GM21526 (cell line): ENCODE data around the gene CPNE4.
A peak's percentile ranks its signal among the peaks of the same experiment; 100 is the strongest.

Source experiments
- ATAC-seq: cut with Tn5 transposase; IDR thresholded peaks from one replicate; pipeline ENCODE4 v1.9.1; 2021; ENCODE audit warnings: moderate library complexity; ENCODE audit not compliant: unreplicated experiment, low FRiP score

CPNE4 gene

DNA sequence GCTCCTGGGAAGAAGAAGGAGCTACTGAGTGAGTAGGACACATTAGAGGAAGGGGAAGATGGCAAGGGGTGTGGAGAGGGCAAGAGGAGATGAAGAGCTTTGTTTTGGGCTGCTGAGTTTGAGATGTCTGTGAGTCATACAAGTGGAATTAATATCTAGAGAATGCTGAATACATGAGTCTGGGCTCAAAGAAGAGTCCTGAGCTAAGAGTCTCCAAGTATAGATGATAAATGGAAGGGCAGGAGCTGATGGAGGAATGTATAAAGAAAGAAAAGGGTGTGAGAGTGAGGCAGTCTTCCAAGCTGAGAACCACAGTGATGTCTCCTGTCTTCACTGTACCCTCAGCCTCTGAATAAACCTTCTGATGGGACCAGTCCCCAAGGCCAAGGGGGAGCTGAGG is 326.6 kb downstream of the CPNE4 start:
- no peak for ATAC-seq

DNA sequence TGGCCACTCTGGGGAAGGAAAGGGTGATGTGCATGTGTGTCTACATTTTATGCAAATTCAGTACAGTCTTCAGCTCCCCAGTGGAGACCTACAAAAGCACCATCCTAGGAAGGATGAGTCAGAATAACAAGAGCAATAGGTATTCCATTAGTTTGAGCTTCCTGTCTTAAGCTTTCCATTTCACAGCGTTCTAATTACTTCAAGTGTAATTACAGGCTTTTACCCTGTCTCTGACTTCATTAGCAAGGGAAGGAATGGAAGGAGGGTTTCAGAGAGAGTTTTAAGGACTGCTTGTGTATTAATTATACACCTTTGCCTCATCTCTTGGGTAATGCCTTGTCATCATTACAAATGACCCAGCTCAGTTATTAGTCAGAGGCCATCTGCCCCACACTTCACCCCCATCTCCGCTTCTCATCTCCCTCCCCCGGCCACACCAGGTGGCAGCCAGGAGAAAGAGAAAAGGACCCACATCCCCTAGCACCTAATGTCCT is 329.2 kb downstream of the CPNE4 start:
- ATAC-seq, result peak; percentile 74

- no peak for ATAC-seq
Observed at GRCh38 chr3:131705099-131705498, 329.7 kb downstream of the CPNE4 start.

DNA sequence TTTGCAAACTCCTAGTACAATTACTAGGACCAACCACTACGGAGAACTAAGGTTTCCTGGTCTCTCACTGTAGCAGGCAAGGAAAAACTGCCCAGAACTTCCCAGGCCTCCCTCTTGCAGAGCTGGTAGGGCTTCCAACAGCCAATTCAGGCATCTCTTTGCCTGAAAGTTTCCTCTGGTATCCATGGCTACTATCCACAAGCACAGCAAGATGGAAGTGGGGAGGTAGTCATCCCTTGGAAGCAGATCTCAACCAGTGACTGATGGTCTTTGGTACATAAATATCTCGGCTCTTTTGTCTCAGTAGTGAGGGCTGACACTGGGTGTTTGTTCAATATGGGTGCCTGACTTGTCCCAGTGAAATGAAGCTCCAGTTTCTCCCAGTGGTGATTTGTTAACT is 330.7 kb downstream of the CPNE4 start:
- ATAC-seq, result no peak

- ATAC-seq, result no peak
Observed at GRCh38 chr3:131702146-131702545, 332.7 kb downstream of the CPNE4 start.

DNA sequence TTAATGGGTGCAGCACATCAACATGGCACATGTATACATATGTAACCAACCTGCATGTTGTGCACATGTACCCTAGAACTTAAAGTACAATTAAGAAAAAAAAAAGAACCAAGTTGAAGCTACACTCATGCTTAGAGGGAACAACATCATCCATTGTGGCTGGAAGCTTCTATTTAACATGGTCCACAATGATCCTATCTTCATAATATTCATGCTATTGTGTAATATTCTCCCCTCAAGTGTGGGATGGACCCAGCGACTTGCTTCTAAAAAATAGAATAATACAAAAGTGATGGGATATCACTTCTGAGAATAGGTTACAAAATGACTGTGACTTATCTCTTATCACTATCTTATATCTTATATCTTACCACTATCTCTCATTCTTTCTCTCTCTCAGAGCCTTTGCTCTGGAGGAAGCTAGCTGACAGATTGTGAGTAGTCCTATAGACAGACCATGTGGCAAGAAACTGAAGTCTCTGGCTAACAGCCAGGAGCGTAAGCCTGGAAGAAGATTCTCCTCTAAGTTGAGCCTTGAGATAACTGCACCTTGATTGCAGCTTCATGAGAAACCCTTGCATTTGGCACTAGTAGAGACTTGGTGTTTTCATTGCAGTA is 333.6 kb downstream of the CPNE4 start:
- ATAC-seq, result no peak

- no peak for ATAC-seq
Observed at GRCh38 chr3:131699001-131699400, 335.8 kb downstream of the CPNE4 start.

GRCh38 chr3:131694376-131694775 is 340.4 kb downstream of the CPNE4 start:
- no peak for ATAC-seq

DNA sequence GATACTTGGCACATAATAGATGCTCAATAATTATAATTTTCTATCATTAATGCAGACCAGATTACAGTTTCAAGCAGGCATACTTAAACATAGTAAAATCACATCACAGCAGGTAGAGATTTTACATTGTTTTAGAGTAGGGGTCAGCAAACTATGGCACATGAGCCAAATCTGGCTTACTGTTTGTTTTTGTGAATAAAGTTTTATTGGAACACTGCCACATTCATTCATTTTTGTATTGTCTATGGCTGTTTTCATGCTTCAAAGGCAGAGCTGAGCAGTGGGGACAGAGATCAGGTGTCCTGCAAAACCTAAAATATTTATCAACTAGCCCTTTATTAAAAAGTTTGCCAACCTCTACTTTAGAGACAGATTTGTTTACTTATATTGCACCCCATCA is 342.5 kb downstream of the CPNE4 start:
- ATAC-seq, result no peak

DNA sequence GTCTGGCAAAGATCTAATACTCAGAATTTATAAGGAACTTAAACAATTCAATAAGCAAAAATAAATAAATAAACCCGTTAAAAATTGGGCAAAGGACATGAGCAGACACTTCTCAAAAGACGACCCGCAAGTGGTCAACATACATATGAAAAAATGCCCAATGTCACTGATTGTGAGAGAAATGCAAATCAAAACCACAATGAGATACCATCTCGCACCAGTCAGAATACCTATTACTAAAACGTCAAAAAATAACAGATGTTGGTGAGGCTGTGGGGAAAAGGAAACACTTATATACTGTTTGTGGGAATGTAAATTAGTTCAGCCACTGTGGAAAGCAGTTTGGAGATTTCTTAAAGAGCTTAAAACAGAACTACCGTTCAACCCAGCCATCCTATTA is 344.0 kb downstream of the CPNE4 start:
- no peak for ATAC-seq

GRCh38 chr3:131688370-131688769 is 346.4 kb downstream of the CPNE4 start:
- ATAC-seq, result no peak

DNA sequence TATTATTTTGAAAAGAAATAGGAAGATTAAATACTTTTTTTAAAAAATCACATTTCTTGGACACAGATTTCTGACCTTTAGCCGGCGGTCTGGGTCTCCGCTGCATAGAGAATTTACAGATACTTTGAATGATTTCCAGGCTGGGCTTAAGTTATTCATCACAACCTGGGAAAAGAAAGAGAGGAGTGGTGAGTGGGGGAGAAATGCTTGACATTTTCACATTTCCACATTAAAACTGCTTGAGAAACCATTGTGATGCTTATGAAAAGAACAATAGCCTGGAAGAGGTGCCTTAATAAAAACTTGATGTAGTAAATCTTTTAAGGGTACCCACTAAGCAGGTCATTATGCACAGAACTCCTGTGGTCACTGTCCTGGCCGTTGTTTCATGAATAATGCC is 365.2 kb downstream of the CPNE4 start:
- no peak for ATAC-seq

GRCh38 chr3:131658771-131659170 is 376.0 kb downstream of the CPNE4 start:
- ATAC-seq, result no peak

GRCh38 chr3:131658115-131658514 is 376.7 kb downstream of the CPNE4 start:
- ATAC-seq, result no peak

DNA sequence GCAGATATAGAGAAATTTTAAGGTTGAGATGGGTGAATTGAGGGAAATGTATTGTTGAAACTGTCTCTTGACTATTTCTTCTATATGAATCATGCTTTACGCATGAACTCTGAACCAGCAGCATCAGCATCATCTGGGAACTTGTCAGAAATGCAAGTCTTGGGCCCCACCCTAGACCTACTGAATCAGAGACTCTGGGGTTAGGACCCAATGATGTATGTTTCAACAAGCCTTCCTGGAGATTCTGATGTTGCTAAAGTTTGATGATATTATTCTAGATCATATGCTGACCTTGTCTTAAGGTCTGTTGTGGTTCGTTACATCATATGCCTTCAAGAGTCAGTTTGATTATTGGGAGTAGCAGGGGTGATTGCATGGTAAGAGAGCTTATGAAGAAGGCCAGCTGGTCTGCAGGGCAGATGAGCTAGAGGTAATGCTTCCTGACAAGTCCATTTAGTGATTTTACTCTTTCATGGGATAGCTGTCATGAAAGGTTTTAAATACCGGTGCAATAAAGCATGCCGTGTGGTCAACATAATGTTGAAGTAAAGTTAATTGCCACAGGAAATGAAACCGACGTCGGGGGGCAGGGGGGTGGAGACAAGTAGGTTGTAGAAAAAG is 379.6 kb downstream of the CPNE4 start:
- ATAC-seq, result no peak

GRCh38 chr3:131645638-131646037 is 389.2 kb downstream of the CPNE4 start:
- no peak for ATAC-seq

GRCh38 chr3:131636266-131636775 is 398.5 kb downstream of the CPNE4 start:
- no peak for ATAC-seq

DNA sequence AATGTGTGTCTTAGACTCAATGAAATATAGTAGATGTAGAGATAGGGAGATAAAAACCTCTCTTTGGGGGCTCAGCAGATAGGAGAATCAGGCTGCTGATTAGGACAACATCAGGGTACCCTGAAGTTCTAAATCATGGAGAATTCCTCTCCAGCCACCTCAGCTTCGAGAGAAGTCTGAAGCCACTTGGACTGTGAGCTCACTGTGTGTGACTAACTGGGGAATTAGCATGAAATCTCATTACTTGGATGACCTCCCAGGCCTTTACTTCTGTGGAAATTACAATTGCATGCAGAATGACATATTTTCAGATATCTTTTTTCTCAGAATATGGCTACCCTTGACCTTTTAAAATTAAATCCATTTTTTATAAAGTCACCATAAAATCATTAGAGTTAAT is 404.0 kb downstream of the CPNE4 start:
- no peak for ATAC-seq

DNA sequence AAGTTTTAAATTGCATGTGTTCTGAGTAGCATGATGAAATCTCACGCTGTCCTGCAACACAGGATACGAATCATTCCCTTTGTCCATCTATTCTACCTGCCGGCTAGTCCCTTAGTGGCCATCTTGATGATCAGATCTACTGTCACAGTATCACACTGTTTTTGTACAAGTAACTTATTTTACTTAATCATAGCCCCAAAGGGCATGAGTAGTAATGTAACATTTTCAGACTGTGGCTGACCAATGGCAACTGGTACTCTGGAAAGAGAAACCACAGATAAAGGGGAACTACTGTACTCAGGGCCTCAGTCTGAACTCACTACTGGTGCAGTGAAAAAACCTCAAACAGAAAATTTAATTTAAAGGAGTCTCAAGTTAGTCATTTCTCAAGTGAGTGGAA is 404.7 kb downstream of the CPNE4 start:
- ATAC-seq, result peak; percentile 98

- ATAC-seq, result no peak
Observed at GRCh38 chr3:131623431-131623830, 411.4 kb downstream of the CPNE4 start.

- ATAC-seq, result no peak
Observed at GRCh38 chr3:131622726-131623125, 412.1 kb downstream of the CPNE4 start.

DNA sequence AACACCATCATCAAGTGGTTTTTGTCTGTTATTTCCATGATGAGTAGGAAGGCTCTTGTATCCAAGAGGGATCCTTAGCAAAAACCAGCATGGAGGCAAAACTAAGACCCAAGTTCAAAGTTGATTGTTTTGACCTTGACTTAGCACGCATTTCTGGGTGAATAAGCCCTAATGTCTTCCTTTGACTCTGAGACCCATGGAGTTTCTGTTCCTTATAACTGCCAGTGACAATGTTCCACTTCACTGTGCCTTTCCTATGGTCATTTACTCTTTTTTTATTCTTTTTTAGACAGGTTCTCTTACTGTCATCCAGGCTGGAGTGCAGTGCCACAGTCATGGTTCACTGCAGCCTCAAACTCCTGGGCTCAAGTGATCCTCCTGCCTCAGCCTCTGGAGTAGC is 413.8 kb downstream of the CPNE4 start:
- ATAC-seq, result no peak
